Lower leg skin (tissue), 4 donors: Measurements from ENCODE around the gene DCXR. TPM values are rescaled to one million over a fixed set of nuclear protein-coding genes. Genes with fewer than 3 reads are reported as not detected.

Source experiments
- DNase-seq, 2 donors: peaks; one replicate each; pipeline ENCODE4 v3.0.0-alpha.2; 2019; ENCODE audit warnings: low spot score in 2 of 2
- H3K4me3 ChIP-seq: fragments of 200-600 bp; sonication (generic); 2 replicates; pipeline ENCODE4 v1.5.1; 2017; ENCODE audit warnings: mild to moderate bottlenecking, low read depth; ENCODE audit not compliant: poor library complexity, severe bottlenecking
- POLR2A ChIP-seq, 2 donors: fragments of 450-650 bp; IDR thresholded peaks; one replicate each; pipeline ENCODE4 v1.6.1; 2016 to 2017; ENCODE audit warnings: antibody characterized with exemption in 2 of 2, mild to moderate bottlenecking in 1 of 2, moderate library complexity in 1 of 2
- WGBS, 2 donors: methylation state at CpG; one replicate each; pipeline ENCODE4 v1.1.5; 2018; 5-methylcytosine and 5-hydroxymethylcytosine counted together
- intact Hi-C: fragments of 100-400 bp; cut with DNase I; formaldehyde crosslinking; loops from one replicate; pipeline ENCODE4 v1.15.0; 2023; ENCODE audit warnings: low total_unique reads
- total RNA-seq, 4 donors: library from RNA; depleted of rRNA; stranded (reverse); fragments of >200 nt; gene quantifications; one replicate each; pipeline ENCODE4 v1.1.0, GENCODE V29; 2016
- TF ChIP-seq, protein P1 (sequence below), 3 donors: fragments of 450-650 bp; IDR thresholded peaks; one replicate each; pipeline ENCODE4 v1.5.1; 2016; ENCODE audit warnings: antibody characterized with exemption in 3 of 3, mild to moderate bottlenecking in 3 of 3, moderate library complexity in 2 of 3

The DCXR gene
- total RNA-seq, 4 donors from 2014 or later: 124 to 199 (median 149) TPM

DNA sequence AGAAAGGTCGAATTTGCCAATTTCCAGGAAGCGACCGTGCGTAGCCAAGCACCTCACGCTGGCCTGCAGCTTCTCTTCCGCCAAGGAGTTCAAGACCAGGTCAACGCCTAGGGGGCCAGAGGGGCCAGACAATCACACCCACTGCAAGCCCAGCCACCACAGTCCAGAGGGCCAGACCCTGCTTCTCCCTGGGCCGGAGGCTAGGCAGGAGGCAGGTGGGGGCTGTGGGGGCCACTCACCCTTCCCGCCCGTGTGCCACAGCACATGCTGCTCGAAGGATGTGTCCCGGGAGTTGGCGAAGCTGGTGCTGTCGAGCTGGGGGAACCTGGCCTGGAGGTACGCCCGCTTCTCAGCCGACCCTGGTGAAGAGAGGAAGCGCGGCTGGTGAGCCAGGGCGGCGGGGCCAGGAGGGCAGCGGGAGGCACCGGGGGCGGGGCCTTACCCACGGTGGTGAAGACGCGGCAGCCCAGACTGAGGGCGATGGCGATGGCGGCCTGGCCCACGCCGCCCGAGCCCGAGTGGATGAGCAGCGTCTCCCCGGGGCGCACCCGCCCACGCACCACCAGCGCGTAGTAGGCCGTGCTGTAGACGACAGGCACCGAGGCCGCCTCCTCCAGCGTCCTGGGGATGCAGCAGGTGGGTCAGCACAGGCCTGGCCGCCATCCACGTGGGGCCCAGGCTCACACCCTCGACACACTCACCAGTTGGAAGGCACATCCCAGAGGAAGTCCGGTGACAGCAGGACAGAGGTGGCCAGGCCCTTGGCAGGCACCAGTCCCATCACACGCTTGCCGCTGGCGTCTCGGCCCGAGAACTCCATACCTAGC lies 46.2 kb upstream of the DCXR start:
- WGBS, 2 donors: 91 to 95% methylated on average over 28 to 41 of the region's 55 CpGs
- no peak for TF ChIP-seq POLR2A (IDR thresholded peaks at IDR 0.05)
- TF ChIP-seq, protein P1, sequence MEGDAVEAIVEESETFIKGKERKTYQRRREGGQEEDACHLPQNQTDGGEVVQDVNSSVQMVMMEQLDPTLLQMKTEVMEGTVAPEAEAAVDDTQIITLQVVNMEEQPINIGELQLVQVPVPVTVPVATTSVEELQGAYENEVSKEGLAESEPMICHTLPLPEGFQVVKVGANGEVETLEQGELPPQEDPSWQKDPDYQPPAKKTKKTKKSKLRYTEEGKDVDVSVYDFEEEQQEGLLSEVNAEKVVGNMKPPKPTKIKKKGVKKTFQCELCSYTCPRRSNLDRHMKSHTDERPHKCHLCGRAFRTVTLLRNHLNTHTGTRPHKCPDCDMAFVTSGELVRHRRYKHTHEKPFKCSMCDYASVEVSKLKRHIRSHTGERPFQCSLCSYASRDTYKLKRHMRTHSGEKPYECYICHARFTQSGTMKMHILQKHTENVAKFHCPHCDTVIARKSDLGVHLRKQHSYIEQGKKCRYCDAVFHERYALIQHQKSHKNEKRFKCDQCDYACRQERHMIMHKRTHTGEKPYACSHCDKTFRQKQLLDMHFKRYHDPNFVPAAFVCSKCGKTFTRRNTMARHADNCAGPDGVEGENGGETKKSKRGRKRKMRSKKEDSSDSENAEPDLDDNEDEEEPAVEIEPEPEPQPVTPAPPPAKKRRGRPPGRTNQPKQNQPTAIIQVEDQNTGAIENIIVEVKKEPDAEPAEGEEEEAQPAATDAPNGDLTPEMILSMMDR (IDR thresholded peaks at IDR 0.05): no peak
- DNase-seq: no peak
- no peak overlapping the region for H3K4me3 ChIP-seq
- intact Hi-C loops: no loop called here

DNA sequence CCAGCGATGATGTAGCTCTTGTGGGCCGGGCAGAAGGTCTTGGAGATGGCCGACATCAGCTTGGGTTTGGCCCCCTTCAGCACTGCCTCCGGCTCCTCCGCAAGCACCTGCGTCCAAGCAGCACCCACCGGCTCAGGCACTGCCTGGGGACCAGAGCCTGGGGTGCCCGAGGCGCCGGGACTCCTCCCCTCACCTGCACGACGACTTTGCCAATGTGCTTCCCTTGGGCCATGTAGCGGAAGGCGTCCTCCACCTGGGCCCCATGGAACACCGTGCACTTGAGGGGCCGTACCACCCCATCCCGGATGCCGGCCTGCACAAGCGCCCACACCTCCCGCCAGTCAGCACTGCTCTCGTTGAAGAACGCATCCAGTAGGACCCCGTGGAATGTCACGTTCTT lies 45.5 kb upstream of the DCXR start:
- TF ChIP-seq, protein P1 (IDR thresholded peaks at IDR 0.05): no peak
- no peak for TF ChIP-seq POLR2A (IDR thresholded peaks at IDR 0.05)
- intact Hi-C loops: no loop called here
- no peak for DNase-seq
- H3K4me3 ChIP-seq: no peak overlapping the region
- 89 to 94% methylated on average over 12 to 21 of the region's 24 CpGs for WGBS, 2 donors

DNA sequence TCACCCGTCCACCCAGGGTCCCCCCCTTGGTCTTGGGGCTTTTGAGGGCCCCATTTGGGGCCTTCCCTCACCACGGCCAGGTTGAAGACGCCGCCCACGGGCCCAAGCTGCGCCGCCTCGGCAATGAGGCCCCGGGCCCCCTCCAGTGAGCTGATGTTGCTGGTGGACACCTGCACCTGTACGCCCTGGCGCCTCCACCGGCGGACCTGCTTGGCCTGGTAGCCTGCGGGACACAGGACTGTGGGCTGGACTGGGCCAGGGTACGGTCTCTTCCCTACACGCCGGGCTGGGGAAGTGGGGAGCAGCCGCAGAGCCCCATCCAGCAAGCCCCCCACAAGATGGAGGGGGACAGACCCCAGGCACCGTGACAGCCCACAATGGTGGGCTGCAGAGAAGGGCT lies 45.0 kb upstream of the DCXR start:
- TF ChIP-seq, protein P1 (IDR thresholded peaks at IDR 0.05): no peak
- TF ChIP-seq POLR2A (IDR thresholded peaks at IDR 0.05): no peak
- DNase-seq: no peak
- no peak overlapping the region for H3K4me3 ChIP-seq
- intact Hi-C loops: no loop called here
- 91 to 98% methylated on average over 13 to 19 of the region's 19 CpGs for WGBS, 2 donors

DNA sequence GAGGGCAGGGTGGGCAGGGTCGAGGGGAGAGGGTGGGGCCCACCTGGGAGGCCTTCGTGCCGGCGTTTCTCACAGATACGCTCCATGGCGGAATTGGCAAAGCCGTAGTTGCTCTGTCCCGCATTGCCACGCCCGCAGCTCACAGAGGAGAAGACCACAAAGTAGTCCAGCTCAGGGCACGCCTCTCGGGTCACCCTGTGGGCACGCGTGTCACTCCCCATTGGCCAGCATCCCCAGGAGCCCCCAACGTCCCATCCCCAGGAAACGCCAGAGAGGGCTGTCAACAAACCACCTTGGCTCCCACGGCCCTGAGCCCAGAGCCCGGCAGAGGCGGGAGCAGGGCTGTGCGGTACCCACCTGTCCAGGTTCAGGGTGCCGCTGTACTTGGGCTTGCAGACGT lies 44.5 kb upstream of the DCXR start:
- no peak for DNase-seq
- intact Hi-C loops: no loop called here
- 90 to 92% methylated on average over 21 to 22 of the region's 22 CpGs for WGBS, 2 donors
- TF ChIP-seq, protein P1 (IDR thresholded peaks at IDR 0.05): no peak
- no peak for TF ChIP-seq POLR2A (IDR thresholded peaks at IDR 0.05)
- no peak overlapping the region for H3K4me3 ChIP-seq

DNA sequence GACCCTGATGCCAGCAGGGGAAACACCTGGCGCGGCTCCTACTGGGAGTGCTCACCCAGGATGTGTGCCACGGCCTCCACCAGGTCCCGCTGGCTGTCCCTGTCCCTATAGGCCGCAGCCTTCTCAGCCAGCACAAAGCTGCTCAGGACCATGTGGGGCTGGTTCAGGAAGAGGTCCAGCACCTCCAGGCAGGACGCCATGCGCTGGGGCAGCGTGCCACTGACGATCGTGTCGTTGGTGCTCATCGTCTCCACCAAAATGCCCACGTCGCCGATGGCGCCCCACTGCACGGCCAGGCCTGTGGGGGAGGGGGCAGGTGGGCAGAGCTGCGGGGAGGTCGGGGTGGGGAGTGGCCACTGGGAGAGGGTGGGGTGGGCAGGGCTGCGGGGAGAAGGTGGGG lies 44.0 kb upstream of the DCXR start:
- no peak overlapping the region for H3K4me3 ChIP-seq
- DNase-seq: no peak
- TF ChIP-seq, protein P1 (IDR thresholded peaks at IDR 0.05): no peak
- TF ChIP-seq POLR2A (IDR thresholded peaks at IDR 0.05): no peak
- intact Hi-C loops: no loop called here
- WGBS, 2 donors: 94% methylated on average over 12 of the region's 20 CpGs; no CpG with 5 or more reads in 1 of the 2 donors
